HCT116 (cell line): Measurements from ENCODE around the gene C14orf180. TPM values are rescaled to one million over a fixed set of nuclear protein-coding genes. Genes with fewer than 3 reads are reported as not detected.

ENCODE experiments used
- ATAC-seq: fragments of 200-7000 bp; cut with Tn5 transposase; 2 replicates; pipeline ENCODE4 v1.9.1; 2020; ENCODE audit warnings: mild to moderate bottlenecking, moderate library complexity
- BruUV-seq: library from RNA; stranded (reverse); fragments of 400-500 nt; replicated peaks from 2 replicates; lab custom pipeline; 2021; lab: Mats Ljungman, UMichigan
- CTCF ChIA-PET: fragments of 300-600 bp; sonication (Branson Sonifier 250); formaldehyde crosslinking; loops from one replicate; lab custom pipeline; 2021; ENCODE audit warnings: antibody characterized with exemption; lab: Charles Lee
- POLR2A ChIA-PET: fragments of 300-600, 350-600 bp; sonication (Branson Sonifier 250); formaldehyde crosslinking; loops from one replicate; lab custom pipeline; 2021; ENCODE audit warnings: antibody characterized with exemption; lab: Charles Lee
- RAD21 ChIA-PET, 2 experiments: fragments of 300-600 bp; sonication (Branson Sonifier 250); formaldehyde crosslinking; loops; one replicate each; lab custom pipeline; 2023; ENCODE audit warnings: low total read pairs in 2 of 2; ENCODE audit not compliant: uncharacterized antibody in 2 of 2, unreplicated experiment in 2 of 2, low non-redundant PET in 1 of 2; lab: Charles Lee
- DNase-seq: peaks from one replicate; pipeline ENCODE4 v3.0.0-alpha.2; 2010; ENCODE audit warnings: low read depth, low spot score
- H2AFZ ChIP-seq: fragments of 200-600 bp; shearing (Covaris generic), sonication (generic); 2 replicates; pipeline ENCODE4 v1.6.1; 2017; ENCODE audit warnings: low read depth, mixed run types, mixed read lengths, antibody characterized with exemption, low read length; ENCODE audit not compliant: poor library complexity, severe bottlenecking
- H3K27ac ChIP-seq: 2 replicates; pipeline ENCODE4 v1.5.1; 2012; ENCODE audit warnings: low read depth, low read length
- H3K27me3 ChIP-seq: fragments of 200-600 bp; sonication (generic); 2 replicates; pipeline ENCODE4 v1.6.1; 2016; ENCODE audit warnings: mixed run types, low read length, mixed read lengths; ENCODE audit not compliant: insufficient read depth
- H3K36me3 ChIP-seq, 2 experiments: fragments of 200-500 bp in 1 of 2; fragments of 200-600 bp in 1 of 2; sonication (Bioruptor generic) in 1 of 2; sonication (generic) in 1 of 2; 2 replicates each; pipeline versions ENCODE4 v1.5.1 to v1.6.1; 2014 to 2016; ENCODE audit warnings: low read length in 2 of 2, inconsistent platforms in 1 of 2, mixed read lengths in 1 of 2, mixed run types in 1 of 2; ENCODE audit not compliant: insufficient read depth in 2 of 2, control insufficient read depth in 1 of 2
- H3K4me1 ChIP-seq, 2 experiments: fragments of 200-600 bp in 1 of 2; sonication (generic) in 1 of 2; 2 replicates each; pipeline versions ENCODE4 v1.5.1 to v1.6.1; 2012 to 2017; ENCODE audit warnings: low read length in 2 of 2, inconsistent platforms in 1 of 2, mild to moderate bottlenecking in 1 of 2, mixed read lengths in 1 of 2, mixed run types in 1 of 2, moderate library complexity in 1 of 2; ENCODE audit not compliant: insufficient read depth in 2 of 2, control insufficient read depth in 1 of 2
- H3K4me2 ChIP-seq: fragments of 200-600 bp; sonication (generic); 2 replicates; pipeline ENCODE4 v1.6.1; 2017; ENCODE audit warnings: mixed run types, low read length, mixed read lengths
- H3K4me3 ChIP-seq, 2 experiments: fragments of 200-600 bp in 1 of 2; sonication (generic) in 1 of 2; replicated peaks in 1 of 2; 2 replicates each; pipeline ENCODE4 v1.5.1; 2011 to 2016; ENCODE audit warnings: low read length in 2 of 2, control low read depth in 1 of 2, low read depth in 1 of 2, mild to moderate bottlenecking in 1 of 2, mixed read lengths in 1 of 2, mixed run types in 1 of 2
- H3K79me2 ChIP-seq: fragments of 200-600 bp; sonication (generic); 2 replicates; pipeline ENCODE4 v1.6.1; 2017; ENCODE audit warnings: mild to moderate bottlenecking, mixed run types, low read length, moderate library complexity, mixed read lengths; ENCODE audit not compliant: insufficient read depth
- H3K9ac ChIP-seq: fragments of 200-600 bp; sonication (generic); 2 replicates; pipeline ENCODE4 v1.6.1; 2016; ENCODE audit warnings: low read length, mixed read lengths
- H3K9me2 ChIP-seq: fragments of 200-600 bp; sonication (generic), shearing (Covaris generic); 2 replicates; pipeline ENCODE4 v1.6.1; 2017; ENCODE audit warnings: mixed run types, mild to moderate bottlenecking, moderate library complexity; ENCODE audit not compliant: insufficient read depth
- H3K9me3 ChIP-seq, 2 experiments: fragments of 200-500 bp in 1 of 2; fragments of 200-600 bp in 1 of 2; sonication (Bioruptor generic) in 1 of 2; sonication (generic) in 1 of 2; 2 replicates each; pipeline ENCODE4 v1.6.1; 2014 to 2017; ENCODE audit warnings: low read length in 2 of 2, mixed read lengths in 2 of 2, inconsistent platforms in 1 of 2, low read depth in 1 of 2, mild to moderate bottlenecking in 1 of 2, mixed run types in 1 of 2, moderate library complexity in 1 of 2; ENCODE audit not compliant: control insufficient read depth in 1 of 2, insufficient read depth in 1 of 2
- H4K20me1 ChIP-seq: fragments of 200-600 bp; sonication (generic), shearing (Covaris generic); 2 replicates; pipeline ENCODE4 v1.6.1; 2017; ENCODE audit warnings: mixed run types, mild to moderate bottlenecking, moderate library complexity; ENCODE audit not compliant: insufficient read depth
- ATF3 ChIP-seq: IDR thresholded peaks from 2 replicates; pipeline ENCODE4 v1.6.1; 2012
- CBX3 ChIP-seq: IDR thresholded peaks from 2 replicates; pipeline ENCODE4 v1.6.1; 2012; ENCODE audit warnings: low read depth
- CEBPB ChIP-seq: IDR thresholded peaks from 2 replicates; pipeline ENCODE4 v1.6.1; 2012; ENCODE audit warnings: low read depth
- CTCF ChIP-seq, 3 experiments: fragments of 200-600 bp in 1 of 3; sonication (generic) in 1 of 3; IDR thresholded peaks in 2 of 3; conservative IDR thresholded peaks in 1 of 3; 2 replicates each; pipeline ENCODE4 v1.5.1; 2012 to 2017; ENCODE audit warnings: low read depth in 2 of 3, low read length in 2 of 3, antibody characterized with exemption in 1 of 3, borderline replicate concordance in 1 of 3, control low read depth in 1 of 3, mild to moderate bottlenecking in 1 of 3, mixed read lengths in 1 of 3, mixed run types in 1 of 3, moderate library complexity in 1 of 3; ENCODE audit not compliant: insufficient read depth in 1 of 3
- EGR1 ChIP-seq: IDR thresholded peaks from 2 replicates; pipeline ENCODE4 v1.6.1; 2012; ENCODE audit warnings: low read depth
- EZH2 ChIP-seq: fragments of 200-600 bp; sonication (generic); IDR thresholded peaks from 2 replicates; pipeline ENCODE4 v1.6.1; 2017; ENCODE audit warnings: antibody characterized with exemption, mixed run types
- EZH2phosphoT487 ChIP-seq: fragments of 200-600 bp; IDR thresholded peaks from 2 replicates; pipeline ENCODE4 v1.6.1; 2018; ENCODE audit warnings: antibody characterized with exemption, borderline replicate concordance
- FOSL1 ChIP-seq: IDR thresholded peaks from 2 replicates; pipeline ENCODE4 v1.6.1; 2012; ENCODE audit warnings: low read depth
- JUND ChIP-seq: IDR thresholded peaks from 2 replicates; pipeline ENCODE4 v1.6.1; 2012
- MAX ChIP-seq: IDR thresholded peaks from 2 replicates; pipeline ENCODE4 v1.6.1; 2012
- POLR2A ChIP-seq: IDR thresholded peaks from 2 replicates; pipeline ENCODE4 v1.7.0; 2011; ENCODE audit warnings: borderline replicate concordance; ENCODE audit not compliant: insufficient read depth, insufficient read length; ENCODE audit errors: extremely low read depth
- SIN3A ChIP-seq: IDR thresholded peaks from 2 replicates; pipeline ENCODE4 v1.6.1; 2012; ENCODE audit warnings: low read depth
- SP1 ChIP-seq: IDR thresholded peaks from 2 replicates; pipeline ENCODE4 v1.6.1; 2012; ENCODE audit warnings: low read depth
- SRF ChIP-seq: IDR thresholded peaks from 2 replicates; pipeline ENCODE4 v1.6.1; 2012; ENCODE audit warnings: low read depth
- YY1 ChIP-seq: IDR thresholded peaks from 2 replicates; pipeline ENCODE4 v1.6.1; 2011; ENCODE audit warnings: low read length, low read depth, moderate library complexity, mild to moderate bottlenecking; ENCODE audit not compliant: insufficient replicate concordance; ENCODE audit errors: extremely low read depth
- ZFX ChIP-seq: fragments of 450-650 bp; IDR thresholded peaks from 2 replicates; pipeline ENCODE4 v1.6.1; 2017
- ZNF274 ChIP-seq: fragments of 200-500 bp; sonication (Bioruptor generic); IDR thresholded peaks from 2 replicates; pipeline ENCODE4 v1.6.1; 2014; ENCODE audit warnings: mild to moderate bottlenecking, low read depth, low read length, inconsistent platforms
- intact Hi-C: fragments of 100-400 bp; cut with micrococcal nuclease; formaldehyde crosslinking; loops from 2 replicates; pipeline ENCODE4 v1.10.0; 2022
- total RNA-seq: library from RNA; stranded (reverse); gene quantifications from one replicate; pipeline ENCODE4 v1.2.1, GENCODE V29; 2021; ENCODE audit not compliant: unreplicated experiment

Gene C14orf180
- total RNA-seq, 1 experiment from 2014 or later = not detected

GRCh38 chr14:104536942-104537612 lies 42.5 kb upstream of the C14orf180 start:
- Histone ChIP-seq H3K27ac (no peak overlapping the region), H3K9me3 (no peaks in the 10 kb centered on the region), H3K79me2 (no peaks in the 10 kb centered on the region), H3K27me3 (peaks cover 18% of the 10 kb centered on the region)
- POLR2A ChIA-PET = no interaction called here
- ATAC-seq = peak; percentile 38; the same call in 1 of the 2 replicates
- TF ChIP-seq SIN3A (no peak), SRF (no peak), ZNF274 (no peak), ATF3 (no peak), CBX3 (no peak), JUND (no peak), FOSL1 (no peak), EZH2 (no peak), SP1 (no peak), CEBPB (no peak), EGR1 (no peak), MAX (no peak), ZFX (no peak), YY1 (no peak), CTCF (IDR thresholded peaks at IDR 0.05 in 2 of 3, conservative IDR thresholded peaks at IDR 0.05 in 1 of 3; ENCODE audit: borderline replicate concordance in 1 of 3, insufficient read depth in 1 of 3, low read depth in 2 of 3, low read length in 2 of 3) (no peak), POLR2A (no peak), EZH2phosphoT487 (no peak)
- TF ChIP-seq, all 23 proteins: peak for 0
- Histone ChIP-seq H3K9me2 (no peaks in the 10 kb centered on the region), H3K4me3 (no peak overlapping the region), H4K20me1 (no peaks in the 10 kb centered on the region), H2AFZ (no peak overlapping the region), H3K9ac (no peak overlapping the region), H3K4me1 (peaks cover 0 to 8% of the 10 kb centered on the region in 2 experiments; a peak in 1 of 4 replicates), H3K36me3 (no peaks in the 10 kb centered on the region), H3K4me2 (peak overlapping the region; percentile 10; the same call in 1 of the 2 replicates)
- ChIA-PET RAD21 (no interaction called here), CTCF (no interaction called here)
- intact Hi-C loops = no loop called here
- peak; percentile 12 for DNase-seq
- BruUV-seq = no TSS peak
